Measurements from ENCODE around the gene PTGIS.
"Not testable (repeated sequence)": the region's sequence is repeated elsewhere in the genome, so short reads cannot be mapped to it uniquely, and the experiment has no call there.

DNA sequence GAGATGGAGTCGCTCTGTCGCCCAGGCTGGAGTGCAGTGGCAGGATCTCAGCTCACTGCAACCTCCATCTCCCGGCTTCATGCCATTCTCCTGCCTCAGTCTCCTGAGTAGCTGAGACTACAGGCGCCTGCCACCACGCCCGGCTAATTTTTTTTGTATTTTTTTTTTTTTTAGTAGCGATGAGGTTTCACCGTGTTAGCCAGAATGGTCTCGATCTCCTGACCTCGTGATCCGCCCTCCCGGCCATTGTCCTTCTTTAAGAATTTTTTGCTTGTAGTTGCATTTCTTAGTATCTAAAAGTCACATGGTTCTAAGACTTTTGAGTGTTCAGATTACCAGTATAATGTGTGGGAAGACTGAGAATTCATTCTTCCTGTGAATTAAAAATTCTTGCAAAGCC is 2.9 kb downstream of the PTGIS start:
- TF ChIP-seq POLR2A (IDR thresholded peaks at IDR 0.05; ENCODE audit: low read depth, low read length); TAF1 (IDR thresholded peaks at IDR 0.05; ENCODE audit: borderline replicate concordance, low read depth, low read length); POLR2AphosphoS5 (IDR thresholded peaks at IDR 0.05; ENCODE audit: low read depth, low read length): not testable (repeated sequence)
